Thoracic aorta (tissue), 2 donors: ENCODE data around the gene KIN. TPM values are rescaled to one million over a fixed set of nuclear protein-coding genes. Genes with fewer than 3 reads are reported as not detected.

Experiments used
- ATAC-seq: fragments of 150-250 bp; one replicate; pipeline ENCODE4 v1.8.0; 2017; ENCODE audit warnings: low read depth; ENCODE audit not compliant: insufficient number of reproducible peaks, low FRiP score
- DNase-seq: peaks from one replicate; pipeline ENCODE4 v3.0.0-alpha.2; 2020; ENCODE audit warnings: low spot score
- H3K27ac ChIP-seq, 2 donors: fragments of 200-600 bp; sonication (generic); 1 replicate in 1 of 2; 2 replicates in 1 of 2; pipeline ENCODE4 v1.5.1; 2016; ENCODE audit warnings: mild to moderate bottlenecking in 2 of 2, moderate library complexity in 2 of 2
- H3K27me3 ChIP-seq: fragments of 200-600 bp; sonication (generic); replicated peaks from 2 replicates; pipeline ENCODE4 v1.6.0; 2016; ENCODE audit warnings: mild to moderate bottlenecking; ENCODE audit not compliant: insufficient read depth
- H3K36me3 ChIP-seq: fragments of 200-600 bp; sonication (generic); one replicate; pipeline ENCODE4 v1.5.1; 2016
- H3K4me1 ChIP-seq, 2 donors: fragments of 200-600 bp; sonication (generic); 1 replicate in 1 of 2; 2 replicates in 1 of 2; pipeline versions ENCODE4 v1.5.1 to v1.6.0; 2016; ENCODE audit warnings: low read depth in 2 of 2, mild to moderate bottlenecking in 1 of 2; ENCODE audit not compliant: control insufficient read depth in 1 of 2
- H3K4me3 ChIP-seq: fragments of 200-600 bp; sonication (generic); 2 replicates; pipeline ENCODE4 v1.5.1; 2016; ENCODE audit warnings: mild to moderate bottlenecking
- H3K9me3 ChIP-seq: fragments of 200-600 bp; sonication (generic); 2 replicates; pipeline ENCODE4 v1.5.1; 2016
- total RNA-seq, 2 donors: library from RNA; depleted of rRNA; stranded (reverse); fragments of >200 nt; gene quantifications; one replicate each; pipeline versions ENCODE4 v1.1.0 to v1.2.3, GENCODE V29; 2016
- TF ChIP-seq, protein P1 (sequence below): fragments of 200-600 bp; sonication (generic); IDR thresholded peaks from one replicate; pipeline ENCODE4 v1.5.1; 2019; ENCODE audit warnings: antibody characterized with exemption

Gene KIN
- total RNA-seq, 2 donors from 2014 or later: 2.8 to 14.6 TPM

DNA sequence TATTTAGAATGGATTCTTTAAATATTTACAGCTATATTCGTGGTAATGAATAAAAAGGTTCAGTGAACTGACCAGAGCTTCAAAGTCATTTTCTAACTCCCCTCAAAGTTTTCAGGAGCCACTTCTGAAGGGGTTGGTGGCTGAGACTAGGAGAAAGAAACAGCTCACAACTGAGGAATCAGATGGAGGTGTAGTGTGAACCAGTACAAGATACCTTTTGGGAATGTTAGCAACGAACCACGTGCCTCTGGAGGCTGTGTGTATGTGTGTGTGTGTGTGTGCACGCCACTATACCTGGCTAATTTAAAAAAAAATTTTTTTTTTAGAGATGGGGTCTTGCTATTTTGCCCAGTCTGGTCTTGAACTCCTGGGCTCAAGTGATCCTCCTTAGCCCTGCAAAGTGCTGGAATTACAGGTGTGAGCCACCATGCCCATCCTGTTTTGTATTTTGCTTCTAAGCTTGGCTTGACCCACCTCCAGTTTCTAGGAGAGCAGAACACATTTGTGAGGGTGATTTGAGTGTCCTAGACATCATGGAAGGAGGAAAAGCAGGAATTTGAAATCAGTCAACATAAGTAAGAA is 21.0 kb upstream of the KIN start:
- H3K36me3 ChIP-seq: peaks cover 21% of the 10 kb centered on the region
- no peaks in the 10 kb centered on the region for H3K4me1 ChIP-seq
- TF ChIP-seq, protein P1, sequence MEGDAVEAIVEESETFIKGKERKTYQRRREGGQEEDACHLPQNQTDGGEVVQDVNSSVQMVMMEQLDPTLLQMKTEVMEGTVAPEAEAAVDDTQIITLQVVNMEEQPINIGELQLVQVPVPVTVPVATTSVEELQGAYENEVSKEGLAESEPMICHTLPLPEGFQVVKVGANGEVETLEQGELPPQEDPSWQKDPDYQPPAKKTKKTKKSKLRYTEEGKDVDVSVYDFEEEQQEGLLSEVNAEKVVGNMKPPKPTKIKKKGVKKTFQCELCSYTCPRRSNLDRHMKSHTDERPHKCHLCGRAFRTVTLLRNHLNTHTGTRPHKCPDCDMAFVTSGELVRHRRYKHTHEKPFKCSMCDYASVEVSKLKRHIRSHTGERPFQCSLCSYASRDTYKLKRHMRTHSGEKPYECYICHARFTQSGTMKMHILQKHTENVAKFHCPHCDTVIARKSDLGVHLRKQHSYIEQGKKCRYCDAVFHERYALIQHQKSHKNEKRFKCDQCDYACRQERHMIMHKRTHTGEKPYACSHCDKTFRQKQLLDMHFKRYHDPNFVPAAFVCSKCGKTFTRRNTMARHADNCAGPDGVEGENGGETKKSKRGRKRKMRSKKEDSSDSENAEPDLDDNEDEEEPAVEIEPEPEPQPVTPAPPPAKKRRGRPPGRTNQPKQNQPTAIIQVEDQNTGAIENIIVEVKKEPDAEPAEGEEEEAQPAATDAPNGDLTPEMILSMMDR: no peak
- no peaks in the 10 kb centered on the region for H3K9me3 ChIP-seq
- DNase-seq (no peak), ATAC-seq (no peak)
- H3K27ac ChIP-seq: no peak overlapping the region
- no peak overlapping the region for H3K4me3 ChIP-seq
- no peaks in the 10 kb centered on the region for H3K27me3 ChIP-seq

DNA sequence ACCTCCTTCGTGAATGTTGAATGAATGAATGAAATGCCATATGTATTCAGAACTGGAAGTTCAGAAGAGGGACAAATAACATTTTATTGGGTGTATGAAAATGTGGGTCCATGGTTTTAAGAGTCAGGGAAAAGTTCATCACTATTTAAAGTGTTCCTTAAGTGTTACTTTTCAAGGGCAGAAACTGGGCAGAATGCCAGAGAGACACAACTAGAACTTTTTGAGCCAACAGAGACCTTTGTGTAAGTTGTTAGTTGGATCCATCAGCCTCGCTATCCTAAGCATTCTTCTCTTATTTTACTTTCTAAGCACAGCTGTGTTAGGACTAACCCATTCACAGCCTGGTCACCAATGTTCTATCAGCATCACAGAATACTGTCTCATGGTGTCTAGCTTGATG is 16.9 kb upstream of the KIN start:
- peaks cover 31% of the 10 kb centered on the region for H3K36me3 ChIP-seq
- ATAC-seq (no peak), DNase-seq (no peak)

DNA sequence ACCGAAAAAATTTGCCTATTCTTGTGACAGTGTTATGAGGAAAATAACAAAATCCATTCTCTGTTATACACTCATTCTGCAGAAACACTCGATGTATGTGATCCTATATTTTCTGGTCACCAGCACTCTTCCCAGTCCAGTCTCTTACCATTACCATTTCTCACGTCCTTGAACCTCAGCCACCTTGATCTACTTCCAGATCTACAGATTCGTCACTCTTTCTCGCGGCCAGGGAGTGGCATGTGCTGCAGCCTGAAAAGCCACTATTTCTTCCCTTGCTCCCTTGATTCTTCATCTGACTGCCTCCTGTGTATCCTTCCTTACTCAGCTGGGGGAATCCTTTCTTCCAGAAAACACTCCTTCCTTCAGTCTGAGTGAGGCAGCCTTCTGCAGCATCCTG is 16.4 kb upstream of the KIN start:
- Histone ChIP-seq H3K4me3 (no peak overlapping the region), H3K36me3 (peaks cover 37% of the 10 kb centered on the region), H3K4me1 (no peaks in the 10 kb centered on the region), H3K9me3 (no peaks in the 10 kb centered on the region), H3K27ac (no peak overlapping the region), H3K27me3 (no peaks in the 10 kb centered on the region)
- ATAC-seq (no peak), DNase-seq (no peak)
- TF ChIP-seq, protein P1: no peak

More for the DNA sequence above, 16.9 kb upstream of the KIN start:
- Histone ChIP-seq H3K9me3 (no peaks in the 10 kb centered on the region), H3K4me1 (no peaks in the 10 kb centered on the region), H3K27ac (no peak overlapping the region), H3K4me3 (no peak overlapping the region), H3K27me3 (no peaks in the 10 kb centered on the region)
- TF ChIP-seq, protein P1: no peak

DNA sequence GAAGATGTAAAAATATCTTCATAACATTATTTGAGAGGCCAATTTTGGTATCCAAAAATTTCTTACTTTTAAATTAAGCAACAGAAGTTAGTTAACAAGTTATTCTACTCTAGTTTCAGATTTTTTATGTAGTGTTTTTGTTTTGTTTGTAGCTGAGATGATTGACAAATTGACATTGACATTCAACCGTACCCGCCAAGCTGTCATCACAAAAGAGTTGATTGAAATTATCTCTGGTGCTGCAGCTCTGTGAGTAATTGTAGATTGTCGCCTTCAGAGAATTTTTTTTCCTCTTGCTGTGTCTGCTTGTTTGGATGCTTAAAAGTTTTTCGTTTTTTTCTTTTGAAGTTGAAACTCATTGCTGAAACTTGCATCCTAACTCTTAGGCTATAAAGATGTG is 14.8 kb upstream of the KIN start:
- peaks cover 0 to 4% of the 10 kb centered on the region in 2 donors for H3K4me1 ChIP-seq
- no peaks in the 10 kb centered on the region for H3K9me3 ChIP-seq
- no peaks in the 10 kb centered on the region for H3K27me3 ChIP-seq
- no peak overlapping the region for H3K4me3 ChIP-seq
- TF ChIP-seq, protein P1: no peak
- peaks cover 38% of the 10 kb centered on the region for H3K36me3 ChIP-seq
- H3K27ac ChIP-seq: no peak overlapping the region
- no peak for ATAC-seq
- no peak for DNase-seq

DNA sequence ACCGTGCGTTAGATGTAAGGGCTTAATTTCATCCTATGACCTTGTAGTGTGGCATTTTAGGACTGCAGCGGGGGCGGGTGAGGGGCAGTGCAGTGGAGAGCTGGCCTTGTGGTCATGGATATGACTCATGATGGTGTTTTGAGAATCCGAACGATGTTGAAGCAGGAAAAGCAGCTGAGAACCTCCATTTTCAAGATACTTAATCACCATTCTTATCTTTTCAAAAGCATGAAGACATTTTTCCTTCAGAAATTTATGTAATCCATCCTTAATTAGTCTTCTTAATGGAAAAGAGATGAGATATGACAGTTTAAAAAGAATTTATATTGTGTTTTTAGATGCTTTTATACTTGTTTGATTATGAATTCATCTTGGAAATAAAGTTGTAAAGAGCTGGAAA is 9.8 kb upstream of the KIN start:
- H3K9me3 ChIP-seq: no peaks in the 10 kb centered on the region
- TF ChIP-seq, protein P1: no peak
- no peak for DNase-seq

More for the DNA sequence above, 9.8 kb upstream of the KIN start:
- no peak overlapping the region for H3K4me3 ChIP-seq
- H3K27me3 ChIP-seq: no peaks in the 10 kb centered on the region
- no peak overlapping the region for H3K27ac ChIP-seq
- peaks cover 23% of the 10 kb centered on the region for H3K36me3 ChIP-seq
- ATAC-seq: no peak
- peaks cover 13% of the 10 kb centered on the region in 2 donors for H3K4me1 ChIP-seq
